ENCODE results near the gene SLC6A8. TPM values are rescaled to one million over a fixed set of nuclear protein-coding genes. Genes with fewer than 3 reads are reported as not detected.

The SLC6A8 gene
- total RNA-seq, 1 experiment from 2014 or later = 9.5 TPM

GRCh38 chrX:153645151-153645550 is 42.6 kb upstream of the SLC6A8 start:
- Histone ChIP-seq H3K9me3 (replicated peaks) (no peaks in the 10 kb centered on the region), H3K36me3 (no peaks in the 10 kb centered on the region), H3K4me1 (no peaks in the 10 kb centered on the region), H3K27me3 (no peaks in the 10 kb centered on the region), H3K27ac (no peak overlapping the region), H3K4me3 (no peak overlapping the region)
- no peak for DNase-seq

- Histone ChIP-seq H3K4me3 (no peak overlapping the region), H3K9me3 (replicated peaks) (no peaks in the 10 kb centered on the region), H3K27me3 (no peaks in the 10 kb centered on the region), H3K4me1 (no peaks in the 10 kb centered on the region), H3K36me3 (no peaks in the 10 kb centered on the region), H3K27ac (no peak overlapping the region)
- no peak for DNase-seq
These were observed 41.7 kb upstream of the SLC6A8 start for GRCh38 chrX:153645921-153646488.

GRCh38 chrX:153646620-153647373 is 40.9 kb upstream of the SLC6A8 start, which contains the start of gene DUSP9:
TSS of gene DUSP9 (plus strand) at chrX:153647203. CDS start at chrX:153647954, 751 bp downstream.
- H3K27ac ChIP-seq = no peak within 1 kb of the TSS
- H3K4me1 ChIP-seq = no peaks in the 10 kb centered on the region
- no peak for DNase-seq
- no peaks in the 10 kb centered on the region for H3K9me3 ChIP-seq (replicated peaks)
- H3K27me3 ChIP-seq = no peaks in the 10 kb centered on the region
- H3K4me3 ChIP-seq = no peak within 1 kb of the TSS
- no peaks in the 10 kb centered on the region for H3K36me3 ChIP-seq

- Histone ChIP-seq H3K27ac (no peak overlapping the region), H3K4me3 (no peak overlapping the region), H3K4me1 (no peaks in the 10 kb centered on the region), H3K9me3 (replicated peaks) (no peaks in the 10 kb centered on the region), H3K36me3 (no peaks in the 10 kb centered on the region), H3K27me3 (no peaks in the 10 kb centered on the region)
- DNase-seq = no peak
These were observed 40.0 kb upstream of the SLC6A8 start for GRCh38 chrX:153647461-153648357.

- no peak for DNase-seq
- no peaks in the 10 kb centered on the region for H3K36me3 ChIP-seq
- H3K9me3 ChIP-seq (replicated peaks) = no peaks in the 10 kb centered on the region; the same call in 1 of the 2 replicates
- H3K4me1 ChIP-seq = no peaks in the 10 kb centered on the region
- no peak overlapping the region for H3K27ac ChIP-seq
- H3K4me3 ChIP-seq = no peak overlapping the region
- no peaks in the 10 kb centered on the region for H3K27me3 ChIP-seq
These were observed 39.2 kb upstream of the SLC6A8 start for GRCh38 chrX:153648358-153649177.

- H3K9me3 ChIP-seq (replicated peaks) = no peaks in the 10 kb centered on the region; the same call in 1 of the 2 replicates
- DNase-seq = peak; percentile 34 to 65
- H3K27ac ChIP-seq = no peak overlapping the region
- H3K36me3 ChIP-seq = no peaks in the 10 kb centered on the region
- no peaks in the 10 kb centered on the region for H3K27me3 ChIP-seq
- no peaks in the 10 kb centered on the region for H3K4me1 ChIP-seq
- H3K4me3 ChIP-seq = no peak overlapping the region
These were observed 38.4 kb upstream of the SLC6A8 start for GRCh38 chrX:153649178-153649914.

GRCh38 chrX:153649915-153650782 is 37.6 kb upstream of the SLC6A8 start:
- DNase-seq = no peak
- no peak overlapping the region for H3K27ac ChIP-seq
- no peaks in the 10 kb centered on the region for H3K27me3 ChIP-seq
- no peaks in the 10 kb centered on the region for H3K36me3 ChIP-seq
- H3K4me3 ChIP-seq = no peak overlapping the region
- no peaks in the 10 kb centered on the region for H3K4me1 ChIP-seq
- H3K9me3 ChIP-seq (replicated peaks) = no peaks in the 10 kb centered on the region; the same call in 1 of the 2 replicates

- Histone ChIP-seq H3K27ac (no peak overlapping the region), H3K4me1 (no peaks in the 10 kb centered on the region), H3K36me3 (no peaks in the 10 kb centered on the region), H3K9me3 (replicated peaks) (no peaks in the 10 kb centered on the region; the same call in 1 of the 2 replicates), H3K27me3 (no peaks in the 10 kb centered on the region), H3K4me3 (no peak overlapping the region)
- DNase-seq = no peak
These were observed 36.8 kb upstream of the SLC6A8 start for GRCh38 chrX:153650959-153651358.

GRCh38 chrX:153651540-153652079 is 36.1 kb upstream of the SLC6A8 start:
- H3K9me3 ChIP-seq (replicated peaks) = no peaks in the 10 kb centered on the region; the same call in 1 of the 2 replicates
- H3K27me3 ChIP-seq = no peaks in the 10 kb centered on the region
- H3K27ac ChIP-seq = no peak overlapping the region
- peak in 1 of 2 experiments; percentile 19 for DNase-seq
- no peaks in the 10 kb centered on the region for H3K36me3 ChIP-seq
- H3K4me1 ChIP-seq = no peaks in the 10 kb centered on the region
- H3K4me3 ChIP-seq = no peak overlapping the region

GRCh38 chrX:153653556-153653955 is 34.2 kb upstream of the SLC6A8 start:
- H3K27ac ChIP-seq = no peak overlapping the region

GRCh38 chrX:153657161-153657560 is 30.6 kb upstream of the SLC6A8 start:
- Histone ChIP-seq H3K4me1 (no peaks in the 10 kb centered on the region), H3K36me3 (no peaks in the 10 kb centered on the region), H3K4me3 (no peak overlapping the region), H3K27me3 (no peaks in the 10 kb centered on the region), H3K27ac (no peak overlapping the region), H3K9me3 (replicated peaks) (no peaks in the 10 kb centered on the region; the same call in 1 of the 2 replicates)
- DNase-seq = no peak

More at GRCh38 chrX:153653556-153653955, 34.2 kb upstream of the SLC6A8 start:
- Histone ChIP-seq H3K36me3 (no peaks in the 10 kb centered on the region), H3K4me1 (no peaks in the 10 kb centered on the region), H3K27me3 (no peaks in the 10 kb centered on the region), H3K4me3 (no peak overlapping the region), H3K9me3 (replicated peaks) (no peaks in the 10 kb centered on the region; the same call in 1 of the 2 replicates)
- DNase-seq = no peak

- no peaks in the 10 kb centered on the region for H3K27me3 ChIP-seq
- H3K4me1 ChIP-seq = no peaks in the 10 kb centered on the region
- H3K4me3 ChIP-seq = no peak overlapping the region
- no peaks in the 10 kb centered on the region for H3K9me3 ChIP-seq (replicated peaks)
- no peak overlapping the region for H3K27ac ChIP-seq
- no peak for DNase-seq
- no peaks in the 10 kb centered on the region for H3K36me3 ChIP-seq
These were observed 28.5 kb upstream of the SLC6A8 start for GRCh38 chrX:153659268-153659667.

- Histone ChIP-seq H3K4me1 (no peaks in the 10 kb centered on the region), H3K9me3 (replicated peaks) (no peaks in the 10 kb centered on the region), H3K27me3 (no peaks in the 10 kb centered on the region), H3K36me3 (no peaks in the 10 kb centered on the region), H3K27ac (no peak overlapping the region), H3K4me3 (no peak overlapping the region)
- no peak for DNase-seq
These were observed 25.5 kb upstream of the SLC6A8 start for GRCh38 chrX:153662266-153662665.
